HL-60 (cell line): ENCODE results near the gene GADD45B.

Experiments
- POLR2AphosphoS5 ChIP-seq: IDR thresholded peaks from 2 replicates; pipeline ENCODE4 v1.6.1; 2012; ENCODE audit warnings: low read depth
- TF ChIP-seq, protein P1 (sequence below): IDR thresholded peaks from one replicate; pipeline ENCODE4 v1.5.1; 2011; ENCODE audit warnings: low read length, control low read depth, inconsistent platforms; ENCODE audit not compliant: insufficient read depth

DNA sequence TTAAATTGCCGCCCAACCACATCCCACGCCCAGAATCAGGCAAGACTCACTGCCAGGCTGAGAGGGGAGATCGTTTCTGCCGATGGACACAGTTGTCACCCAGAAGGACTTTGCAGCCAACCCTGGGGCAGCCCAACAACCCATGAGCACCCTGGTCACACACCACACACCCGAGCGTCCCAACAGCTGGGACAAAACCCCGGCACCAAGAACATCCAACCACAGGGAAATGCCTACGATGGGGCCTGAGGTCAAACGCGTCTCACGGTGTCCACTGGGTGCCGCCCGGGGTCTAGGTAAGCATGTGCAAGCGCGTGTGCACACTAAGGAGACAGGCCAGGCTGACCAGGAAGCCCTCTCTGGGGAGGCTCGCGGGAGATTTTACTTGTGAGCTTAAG, 32.1 kb upstream of the GADD45B start:
- TF ChIP-seq, protein P1, sequence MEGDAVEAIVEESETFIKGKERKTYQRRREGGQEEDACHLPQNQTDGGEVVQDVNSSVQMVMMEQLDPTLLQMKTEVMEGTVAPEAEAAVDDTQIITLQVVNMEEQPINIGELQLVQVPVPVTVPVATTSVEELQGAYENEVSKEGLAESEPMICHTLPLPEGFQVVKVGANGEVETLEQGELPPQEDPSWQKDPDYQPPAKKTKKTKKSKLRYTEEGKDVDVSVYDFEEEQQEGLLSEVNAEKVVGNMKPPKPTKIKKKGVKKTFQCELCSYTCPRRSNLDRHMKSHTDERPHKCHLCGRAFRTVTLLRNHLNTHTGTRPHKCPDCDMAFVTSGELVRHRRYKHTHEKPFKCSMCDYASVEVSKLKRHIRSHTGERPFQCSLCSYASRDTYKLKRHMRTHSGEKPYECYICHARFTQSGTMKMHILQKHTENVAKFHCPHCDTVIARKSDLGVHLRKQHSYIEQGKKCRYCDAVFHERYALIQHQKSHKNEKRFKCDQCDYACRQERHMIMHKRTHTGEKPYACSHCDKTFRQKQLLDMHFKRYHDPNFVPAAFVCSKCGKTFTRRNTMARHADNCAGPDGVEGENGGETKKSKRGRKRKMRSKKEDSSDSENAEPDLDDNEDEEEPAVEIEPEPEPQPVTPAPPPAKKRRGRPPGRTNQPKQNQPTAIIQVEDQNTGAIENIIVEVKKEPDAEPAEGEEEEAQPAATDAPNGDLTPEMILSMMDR: no peak
- TF ChIP-seq POLR2AphosphoS5: no peak
